ENCODE results near the gene LY6G6C.

Gene LY6G6C

DNA sequence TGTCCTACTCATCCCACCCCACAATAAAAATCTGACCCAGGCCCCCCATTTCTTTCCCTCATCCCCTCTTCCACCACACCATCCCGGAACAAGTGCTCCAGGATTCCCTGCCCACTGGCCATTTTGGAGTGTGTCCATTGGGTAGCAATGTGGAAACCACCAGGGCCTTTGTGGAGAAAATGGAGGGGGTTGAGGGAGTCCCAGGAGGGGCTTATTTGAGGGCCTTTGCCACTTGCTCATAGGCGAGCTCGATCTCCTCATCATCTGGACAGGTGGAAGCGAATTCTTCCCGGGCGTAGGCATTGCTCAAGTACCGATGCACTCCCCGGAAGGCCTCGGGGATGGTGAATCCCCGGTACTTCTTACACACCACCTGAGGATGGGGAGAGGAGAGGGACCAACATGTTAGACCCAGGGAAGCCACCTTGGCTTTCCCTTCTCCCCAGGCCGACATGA, 9.1 kb upstream of the LY6G6C start:
- CTCF ChIA-PET = interaction anchor here (0.8 to 3.9 kb wide), 12 partner anchors 9 to 150 kb away, joined by 3 to 24 read pairs (median 4); partner anchors contain the start of genes HSPA1A, HSPA1L, LSM2 and LY6G5C
- POLR2A ChIA-PET = interaction anchor here (0.6 to 3.9 kb wide), 11 partner anchors 10 to 132 kb away, joined by 3 to 16 read pairs (median 7); partner anchors contain the start of genes ABHD16A, HSPA1A, HSPA1B and HSPA1L
- no peak for DNase-seq (ENCODE audit: low read depth, low spot score)

DNA sequence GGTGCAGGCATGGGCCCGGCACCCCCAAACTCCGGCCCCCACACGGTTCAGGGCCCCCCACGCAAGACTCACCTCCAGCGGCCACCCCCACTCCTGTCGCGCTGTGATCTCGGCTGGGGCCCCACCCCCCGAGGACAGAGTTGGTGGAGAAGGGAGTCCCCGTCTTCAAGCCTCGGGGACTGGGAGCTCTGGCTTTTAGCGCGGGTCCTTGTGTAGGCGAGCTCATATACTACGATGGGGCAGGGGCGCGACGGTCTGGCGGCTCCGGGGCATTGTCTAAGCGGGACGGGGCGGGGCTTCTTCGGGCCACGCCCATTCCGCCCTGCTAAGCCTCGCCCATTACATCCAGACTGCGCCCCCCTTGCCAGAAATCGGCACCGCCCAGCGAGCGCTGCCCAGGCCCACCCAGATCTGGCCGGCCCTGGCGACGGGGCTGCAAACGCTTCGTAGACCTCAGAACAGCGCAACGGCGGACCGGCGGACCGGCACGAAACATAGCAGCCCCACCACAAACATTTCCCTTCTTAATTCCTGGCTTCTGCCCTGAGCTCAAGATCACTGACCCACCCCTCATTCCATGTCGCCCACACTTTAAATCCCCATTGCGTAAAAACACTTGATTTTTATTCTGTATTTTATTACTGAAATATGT, 8.6 kb upstream of the LY6G6C start:
- TF ChIP-seq, protein P1, sequence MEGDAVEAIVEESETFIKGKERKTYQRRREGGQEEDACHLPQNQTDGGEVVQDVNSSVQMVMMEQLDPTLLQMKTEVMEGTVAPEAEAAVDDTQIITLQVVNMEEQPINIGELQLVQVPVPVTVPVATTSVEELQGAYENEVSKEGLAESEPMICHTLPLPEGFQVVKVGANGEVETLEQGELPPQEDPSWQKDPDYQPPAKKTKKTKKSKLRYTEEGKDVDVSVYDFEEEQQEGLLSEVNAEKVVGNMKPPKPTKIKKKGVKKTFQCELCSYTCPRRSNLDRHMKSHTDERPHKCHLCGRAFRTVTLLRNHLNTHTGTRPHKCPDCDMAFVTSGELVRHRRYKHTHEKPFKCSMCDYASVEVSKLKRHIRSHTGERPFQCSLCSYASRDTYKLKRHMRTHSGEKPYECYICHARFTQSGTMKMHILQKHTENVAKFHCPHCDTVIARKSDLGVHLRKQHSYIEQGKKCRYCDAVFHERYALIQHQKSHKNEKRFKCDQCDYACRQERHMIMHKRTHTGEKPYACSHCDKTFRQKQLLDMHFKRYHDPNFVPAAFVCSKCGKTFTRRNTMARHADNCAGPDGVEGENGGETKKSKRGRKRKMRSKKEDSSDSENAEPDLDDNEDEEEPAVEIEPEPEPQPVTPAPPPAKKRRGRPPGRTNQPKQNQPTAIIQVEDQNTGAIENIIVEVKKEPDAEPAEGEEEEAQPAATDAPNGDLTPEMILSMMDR (IDR thresholded peaks at IDR 0.05; ENCODE audit: insufficient read depth, low read length, missing control alignments) = no peak
- POLR2A ChIA-PET = interaction anchor here (0.6 to 3.9 kb wide), 15 partner anchors 8 to 133 kb away, joined by 3 to 16 read pairs (median 6); partner anchors contain the start of genes ABHD16A, HSPA1A, HSPA1B and HSPA1L
- CTCF ChIA-PET = interaction anchor here (0.8 to 3.9 kb wide), 16 partner anchors 9 to 222 kb away, joined by 3 to 24 read pairs (median 4); partner anchors contain the start of genes HSPA1A, HSPA1L, LSM2 and LY6G6D
- H3K4me3 ChIP-seq (ENCODE audit: low read depth, low read length) = peak overlapping the region; percentile 89
- DNase-seq (ENCODE audit: low read depth, low spot score) = no peak

More for the DNA sequence above, 9.1 kb upstream of the LY6G6C start:
- H3K4me3 ChIP-seq (ENCODE audit: low read depth, low read length) = no peak overlapping the region; the same call in 1 of the 2 replicates
- TF ChIP-seq, protein P1 (IDR thresholded peaks at IDR 0.05; ENCODE audit: insufficient read depth, low read length, missing control alignments) = no peak

DNA sequence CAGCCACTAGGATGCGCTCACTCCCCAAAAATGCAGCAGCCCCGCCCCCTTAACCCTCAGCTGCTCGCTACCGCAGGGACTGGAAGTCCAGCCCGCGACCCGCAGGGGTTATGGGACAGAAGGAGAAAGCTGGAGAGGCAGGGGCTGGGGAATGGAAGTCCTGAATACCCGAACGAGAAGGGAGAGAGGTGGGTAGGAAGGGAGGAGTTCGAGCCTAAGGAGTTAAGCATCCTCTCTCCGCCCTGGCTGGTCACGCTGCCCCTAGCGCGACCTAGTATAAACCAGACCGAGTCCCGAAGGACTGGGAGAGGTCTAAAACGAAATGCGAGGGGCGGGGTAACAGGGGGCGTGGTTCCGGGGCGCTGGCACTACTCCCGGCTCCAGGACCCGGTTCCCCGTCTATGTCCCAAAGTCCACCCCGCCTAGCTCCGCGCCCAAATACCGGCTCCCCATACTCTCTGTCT, 8.0 kb upstream of the LY6G6C start:
- no peak for DNase-seq (ENCODE audit: low read depth, low spot score)
- TF ChIP-seq, protein P1 (IDR thresholded peaks at IDR 0.05; ENCODE audit: insufficient read depth, low read length, missing control alignments) = peak; percentile 72
- CTCF ChIA-PET = interaction anchor here (0.8 to 3.9 kb wide), 12 partner anchors 9 to 222 kb away, joined by 3 to 24 read pairs (median 5); partner anchors contain the start of genes HSPA1A, HSPA1L, LSM2 and LY6G6D
- peak overlapping the region; percentile 89 for H3K4me3 ChIP-seq (ENCODE audit: low read depth, low read length)
- POLR2A ChIA-PET = interaction anchor here (0.9 to 3.9 kb wide), 14 partner anchors 9 to 133 kb away, joined by 3 to 16 read pairs (median 6); partner anchors contain the start of genes ABHD16A, HSPA1A, HSPA1B and HSPA1L

DNA sequence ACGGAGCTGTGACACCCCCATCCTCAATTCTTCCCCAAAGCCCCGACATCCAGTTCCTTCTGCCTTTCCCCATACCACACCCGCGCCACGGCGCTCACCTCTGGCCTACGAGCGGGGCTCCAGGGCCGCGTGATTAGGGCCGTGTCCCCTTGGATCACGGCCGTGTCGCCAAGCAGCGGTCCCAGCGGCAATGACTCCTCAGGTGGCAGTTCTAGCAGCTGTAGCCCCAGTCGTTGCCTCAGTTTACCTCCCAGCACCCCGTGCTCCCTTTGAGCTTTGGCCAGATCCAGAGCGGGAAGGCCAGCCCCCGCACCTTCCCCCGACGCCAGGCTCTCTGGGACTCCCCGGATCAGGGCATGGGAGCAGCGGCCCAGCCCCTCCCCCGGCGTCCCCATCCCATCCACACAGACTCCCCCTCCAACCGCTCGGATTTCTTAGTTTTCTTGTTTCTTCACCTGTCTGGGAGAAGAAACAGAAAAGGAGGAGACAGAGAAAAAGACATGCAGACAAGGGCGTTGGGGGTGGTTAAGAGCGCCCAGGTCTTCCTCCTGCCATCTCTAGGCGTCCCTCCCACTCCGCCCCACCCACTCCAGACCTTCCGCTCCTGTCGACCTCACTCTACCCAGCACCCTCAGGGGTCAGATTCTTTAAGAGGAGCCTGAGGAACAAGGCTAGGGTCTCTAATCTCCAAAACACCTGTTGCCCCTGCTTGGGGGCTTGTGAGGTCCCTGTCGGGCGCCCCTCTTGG, 7.4 kb upstream of the LY6G6C start, which contains the start of gene DDAH2:
DDAH2 (minus strand) TSS at position 533 of the 748 bp plus-strand sequence; CDS start at position 395, 138 bp downstream.
- POLR2A ChIA-PET = interaction anchor here (0.9 to 3.9 kb wide), 14 partner anchors 9 to 134 kb away, joined by 3 to 16 read pairs (median 6); partner anchors contain the start of genes ABHD16A, HSPA1A, HSPA1B and HSPA1L
- CTCF ChIA-PET = interaction anchor here (1.1 to 3.9 kb wide), 11 partner anchors 10 to 223 kb away, joined by 3 to 24 read pairs (median 4); partner anchors contain the start of genes HSPA1A, HSPA1L, LY6G6D and MSH5
- TF ChIP-seq, protein P1 (IDR thresholded peaks at IDR 0.05; ENCODE audit: insufficient read depth, low read length, missing control alignments) = no peak
- DNase-seq (ENCODE audit: low read depth, low spot score) = no peak
- peak within 1 kb of the TSS; percentile 89 for H3K4me3 ChIP-seq (ENCODE audit: low read depth, low read length)

DNA sequence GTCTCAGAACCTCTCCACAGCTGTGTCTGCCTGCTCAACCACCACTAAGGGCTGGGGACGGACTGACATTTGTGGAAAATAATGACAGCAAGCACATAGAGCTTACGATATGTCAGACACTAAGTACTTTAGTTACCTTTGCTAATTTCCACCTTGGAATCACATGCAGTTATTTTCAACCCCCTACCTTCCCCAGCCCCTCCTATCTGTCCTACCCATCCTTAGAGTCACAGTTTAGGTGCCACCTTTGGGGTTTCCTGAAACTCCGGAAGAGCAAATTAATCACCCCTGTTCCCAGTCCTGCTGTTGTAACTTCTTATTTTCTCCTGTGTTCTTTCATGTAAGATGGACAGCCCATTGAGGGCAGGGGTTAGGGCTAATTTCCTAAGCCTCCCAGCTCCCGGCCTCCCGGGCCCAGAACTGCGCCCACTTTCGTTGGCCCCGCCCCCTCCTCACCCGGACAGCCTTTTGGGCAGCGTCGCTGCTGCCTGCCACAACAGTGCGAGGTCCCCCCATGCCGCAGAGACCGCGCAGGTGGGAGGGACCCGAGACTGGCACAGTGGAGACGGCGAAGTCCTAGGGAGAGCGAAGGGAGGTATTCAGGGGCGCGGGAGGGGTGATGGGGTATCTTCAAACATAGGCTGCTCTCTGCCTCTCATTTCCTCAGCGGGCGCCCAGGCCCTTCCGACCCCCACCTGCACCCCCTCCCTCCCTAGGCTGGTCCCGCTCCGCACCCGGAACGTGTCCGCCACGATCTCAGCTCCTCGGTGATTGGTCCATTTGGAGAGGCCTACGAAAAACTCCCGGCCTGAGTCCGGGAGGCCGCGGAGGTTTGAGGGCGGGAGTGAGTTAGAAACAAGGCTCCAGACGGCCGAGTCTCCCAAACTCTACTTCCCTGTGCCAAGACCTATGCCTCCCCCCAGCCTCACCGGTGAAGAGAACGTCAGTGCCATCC, 6.4 kb upstream of the LY6G6C start:
- ChIA-PET POLR2A (interaction anchor here (1.6 to 3.9 kb wide), 5 partner anchors 12 to 111 kb away, joined by 5 to 16 read pairs (median 9); partner anchors contain the start of genes HSPA1B, LSM2 and MSH5), CTCF (interaction anchor here (0.9 to 3.9 kb wide), 9 partner anchors 11 to 107 kb away, joined by 3 to 24 read pairs (median 4); partner anchors contain the start of genes HSPA1A, HSPA1L, LY6G6D and MSH5)
- peak overlapping the region; percentile 89 for H3K4me3 ChIP-seq (ENCODE audit: low read depth, low read length)
- DNase-seq (ENCODE audit: low read depth, low spot score) = no peak
- TF ChIP-seq, protein P1 (IDR thresholded peaks at IDR 0.05; ENCODE audit: insufficient read depth, low read length, missing control alignments) = no peak

All from AG04449 (cell line).